Stimulated activated CD8-positive, alpha-beta memory T cell treated with anti-CD3 and anti-CD28 coated beads, Interleukin-4, amount 100 ng/mL, for 4 hours (primary cell): ENCODE measurements around the gene PRUNE2.
"Not testable (repeated sequence)": the region's sequence is repeated elsewhere in the genome, so short reads cannot be mapped to it uniquely, and the experiment has no call there.

Source experiments
- DNase-seq, 2 donors: peaks; one replicate each; pipeline ENCODE4 v3.0.0-alpha.2; 2020; ENCODE audit warnings: low read depth in 2 of 2, low spot score in 1 of 2

The PRUNE2 gene

GRCh38 chr9:76605321-76605900 is 300.5 kb downstream of the PRUNE2 start:
- no peak for DNase-seq

GRCh38 chr9:76603931-76604570 is 301.9 kb downstream of the PRUNE2 start:
- DNase-seq: no peak

- no peak for DNase-seq
Observed at GRCh38 chr9:76603448-76603895, 302.4 kb downstream of the PRUNE2 start.

GRCh38 chr9:76602199-76602598 is 303.7 kb downstream of the PRUNE2 start:
- DNase-seq: no peak

- no peak for DNase-seq
Observed at GRCh38 chr9:76600007-76600615, 305.8 kb downstream of the PRUNE2 start.

GRCh38 chr9:76598981-76599380 is 306.9 kb downstream of the PRUNE2 start:
- no peak for DNase-seq

GRCh38 chr9:76595645-76596044 is 310.3 kb downstream of the PRUNE2 start:
- DNase-seq: no peak

- DNase-seq: no peak
Observed at GRCh38 chr9:76594764-76595424, 311.0 kb downstream of the PRUNE2 start.

- not testable (repeated sequence) for DNase-seq
Observed at GRCh38 chr9:76593961-76594735, 311.8 kb downstream of the PRUNE2 start.

- DNase-seq: no peak
Observed at GRCh38 chr9:76592974-76593347, 313.0 kb downstream of the PRUNE2 start.

GRCh38 chr9:76592091-76592973 is 313.6 kb downstream of the PRUNE2 start:
- no peak for DNase-seq

- DNase-seq: no peak
Observed at GRCh38 chr9:76591256-76591950, 314.5 kb downstream of the PRUNE2 start.

GRCh38 chr9:76588316-76588715 is 317.6 kb downstream of the PRUNE2 start:
- no peak for DNase-seq

GRCh38 chr9:76586390-76587314 is 319.3 kb downstream of the PRUNE2 start:
- DNase-seq: no peak

GRCh38 chr9:76585487-76586389 is 320.2 kb downstream of the PRUNE2 start:
- no peak for DNase-seq

GRCh38 chr9:76583256-76583655 is 322.7 kb downstream of the PRUNE2 start:
- no peak for DNase-seq

- DNase-seq: no peak
Observed at GRCh38 chr9:76581731-76582130, 324.2 kb downstream of the PRUNE2 start.

GRCh38 chr9:76580820-76581219 is 325.1 kb downstream of the PRUNE2 start:
- DNase-seq: no peak
